NCI-H510A treated with DMSO at 0.1 percent for 48 hours (cell line): ENCODE results near the gene AVL9.
A peak's percentile ranks its signal among the peaks of the same experiment; 100 is the strongest.

Experiments used
- DNase-seq: peaks from one replicate; lab custom pipeline; 2025; lab: John Stamatoyannopoulos, UW

AVL9 gene

DNA sequence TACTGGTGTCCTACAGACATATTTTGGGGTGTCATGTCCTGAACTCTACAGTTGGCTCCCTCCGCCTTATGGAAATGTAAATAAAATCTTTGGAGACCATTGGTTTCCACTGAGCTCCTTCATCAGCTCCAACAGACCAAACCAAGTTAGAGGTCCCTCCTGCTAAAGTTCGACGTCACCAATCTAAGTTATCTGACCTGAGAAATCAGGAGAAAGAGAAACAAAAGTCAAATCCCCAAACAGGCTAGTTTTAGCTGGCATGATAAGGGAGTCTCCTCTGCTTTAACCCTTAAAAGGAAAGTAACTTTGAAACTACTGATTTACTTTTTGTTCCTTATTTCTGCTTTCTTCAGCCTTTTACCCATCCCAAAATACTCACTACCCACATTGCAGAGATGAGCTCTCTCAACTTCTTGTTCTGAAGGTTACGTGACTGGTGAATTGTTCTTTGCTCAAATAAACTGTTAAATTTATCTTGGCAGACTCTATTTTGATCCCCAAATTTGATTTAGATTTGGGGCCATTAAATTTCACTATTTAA lies 39.9 kb downstream of the AVL9 start:
- no peak for DNase-seq

DNA sequence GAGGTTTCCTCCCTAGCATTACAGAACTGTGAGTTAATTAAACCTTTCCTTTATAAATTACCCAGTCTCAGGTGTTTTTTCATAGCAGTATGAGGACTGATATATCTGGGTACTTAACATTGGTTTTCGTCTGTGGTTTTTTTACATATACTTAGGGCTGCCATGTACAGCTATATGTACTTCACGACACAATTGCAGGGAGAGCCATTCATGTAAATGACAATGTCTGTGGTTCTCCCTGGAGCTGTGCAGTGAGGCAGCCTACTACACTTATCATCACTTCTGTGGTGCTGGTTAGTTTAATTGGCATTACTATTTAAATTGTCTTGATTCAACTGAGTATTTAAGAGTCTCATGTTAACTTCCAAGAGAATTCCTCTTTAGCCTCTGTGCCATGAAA lies 40.7 kb downstream of the AVL9 start:
- no peak for DNase-seq

DNA sequence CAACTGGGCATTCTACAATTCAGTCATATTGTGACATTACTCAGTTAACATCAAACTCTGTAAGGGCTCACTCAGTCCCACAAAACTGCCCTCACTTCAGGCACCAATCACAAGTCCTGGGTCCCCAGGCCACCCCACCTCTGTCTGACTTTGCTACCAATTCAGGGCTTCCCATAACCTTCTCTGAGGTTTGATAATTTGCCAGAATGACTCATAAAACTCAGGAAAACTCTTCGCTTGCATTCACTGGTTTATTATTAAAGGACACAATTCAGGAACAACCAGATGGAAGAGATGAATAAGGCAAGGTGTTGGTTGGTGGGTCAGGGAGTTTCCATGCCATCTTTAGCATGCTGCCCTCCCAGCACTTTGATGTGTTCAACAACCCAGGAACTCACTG lies 41.3 kb downstream of the AVL9 start:
- no peak for DNase-seq

DNA sequence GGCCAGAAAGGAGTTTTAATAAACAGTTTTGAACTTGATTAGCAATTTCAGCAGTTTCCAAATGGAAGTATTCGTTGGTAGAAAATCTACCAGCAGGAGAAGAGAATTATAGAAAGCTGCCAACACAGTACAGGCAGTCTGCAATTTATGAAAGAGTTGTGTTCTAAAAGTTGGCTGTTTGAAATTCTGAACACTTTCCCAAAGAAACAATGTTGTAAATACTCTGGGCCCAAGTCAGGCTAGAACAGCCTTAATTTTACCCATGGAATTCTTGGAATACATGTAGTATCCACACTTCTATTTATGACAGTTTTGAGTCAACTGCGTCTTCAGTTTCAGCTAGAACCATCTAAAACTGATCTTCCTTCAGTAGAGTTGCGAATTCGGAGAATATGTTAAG lies 42.5 kb downstream of the AVL9 start:
- DNase-seq, result no peak

DNA sequence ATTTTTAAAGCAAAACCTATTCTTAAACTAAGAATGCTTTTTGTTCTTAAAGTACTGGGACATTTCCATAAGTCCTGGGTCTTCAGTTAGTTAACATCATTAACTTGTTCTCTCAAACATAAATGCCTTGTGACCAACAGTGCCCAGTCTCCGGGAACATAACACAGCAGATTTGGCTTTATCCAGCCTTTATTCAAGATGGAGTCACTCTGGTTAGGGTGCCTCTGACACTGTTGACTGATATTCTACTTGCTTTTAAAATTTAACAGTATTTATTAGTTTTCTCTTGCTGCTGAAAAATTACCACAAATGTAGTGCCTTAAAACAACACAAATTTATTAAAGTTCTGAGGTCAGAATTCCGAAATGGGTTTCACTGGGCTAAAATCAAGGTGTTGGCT lies 44.1 kb downstream of the AVL9 start:
- DNase-seq, result no peak

DNA sequence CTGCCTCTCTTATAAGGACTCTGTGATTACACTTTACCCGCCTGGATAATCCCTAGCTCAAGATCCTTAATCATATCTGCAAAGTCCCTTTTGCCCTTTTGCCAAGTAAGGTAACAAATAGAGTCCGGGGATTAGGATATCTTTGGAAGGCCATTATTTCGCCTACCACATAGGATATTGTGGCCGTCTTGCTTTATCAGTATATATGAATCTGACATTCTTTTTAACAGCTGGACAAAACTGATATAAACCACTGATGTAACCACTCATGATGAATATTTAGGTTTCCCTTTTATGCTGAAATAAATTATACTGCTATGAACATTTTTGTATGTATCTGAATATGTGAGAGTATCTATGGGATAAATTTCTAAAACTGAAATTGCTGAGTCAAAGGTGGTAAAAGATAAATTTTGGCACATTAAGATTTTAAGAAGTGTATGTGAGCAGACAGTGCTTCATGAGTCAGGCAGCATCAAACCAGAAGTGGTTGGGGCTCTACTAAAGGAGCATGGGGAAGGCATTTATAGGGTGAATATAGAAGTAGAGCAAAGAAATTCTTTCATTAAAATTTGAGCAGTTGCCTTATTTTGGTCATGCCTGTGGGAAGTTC lies 44.7 kb downstream of the AVL9 start:
- no peak for DNase-seq

DNA sequence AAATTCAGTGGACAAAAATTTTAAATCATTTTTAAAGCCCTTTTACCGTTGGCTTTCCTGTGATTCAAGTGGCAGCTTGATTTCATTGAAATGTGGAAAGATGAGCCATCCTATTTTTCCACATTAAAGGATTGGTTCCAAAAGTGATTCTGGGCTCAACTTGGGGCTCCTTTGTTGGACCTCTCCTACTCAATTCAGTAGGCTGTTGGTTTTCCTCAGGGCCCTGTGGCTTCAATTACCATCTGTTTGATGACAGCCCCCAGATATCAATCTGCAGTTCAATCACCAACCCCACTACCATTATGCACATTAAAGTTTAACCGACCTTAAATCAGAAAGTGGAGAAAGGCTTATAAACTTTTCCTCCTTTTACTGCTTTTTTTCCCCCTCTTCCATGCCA lies 47.3 kb downstream of the AVL9 start:
- no peak for DNase-seq

DNA sequence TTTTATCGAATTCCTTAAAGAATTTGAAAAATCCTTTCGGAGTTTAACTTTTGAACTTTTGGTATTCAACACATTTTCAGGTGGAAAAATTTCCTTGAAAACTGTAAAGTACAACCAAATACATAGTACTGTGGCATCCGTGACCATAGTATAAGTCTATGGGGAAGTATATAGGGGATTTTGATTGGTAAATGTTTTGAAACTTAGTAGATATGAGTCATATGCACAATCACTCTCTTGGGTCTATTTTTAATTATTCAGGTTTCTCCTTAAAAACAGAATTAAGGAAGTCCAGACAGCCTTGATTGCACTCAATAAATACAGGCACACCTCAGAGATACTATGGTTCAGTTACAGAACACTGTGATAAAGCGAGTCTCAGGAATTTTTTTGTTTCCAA lies 64.2 kb downstream of the AVL9 start:
- no peak for DNase-seq

DNA sequence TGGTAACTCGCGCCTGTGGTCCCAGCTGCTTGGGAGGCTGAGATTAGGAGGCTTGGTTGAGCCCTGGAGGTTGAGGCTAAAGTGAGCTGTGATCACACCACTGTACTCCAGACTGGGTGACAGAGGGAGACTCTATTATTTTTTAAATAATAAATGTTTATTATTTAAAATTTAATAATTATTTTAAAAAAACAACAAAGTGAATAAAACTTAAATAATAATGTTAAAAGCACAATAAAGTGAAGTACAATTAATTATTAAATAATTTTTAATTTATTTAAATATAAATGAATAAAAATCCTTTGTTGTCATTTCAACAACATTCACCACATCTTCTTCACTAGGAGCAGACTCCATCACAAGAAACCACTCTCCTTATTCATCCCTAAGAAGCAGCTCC lies 64.8 kb downstream of the AVL9 start:
- no peak for DNase-seq

DNA sequence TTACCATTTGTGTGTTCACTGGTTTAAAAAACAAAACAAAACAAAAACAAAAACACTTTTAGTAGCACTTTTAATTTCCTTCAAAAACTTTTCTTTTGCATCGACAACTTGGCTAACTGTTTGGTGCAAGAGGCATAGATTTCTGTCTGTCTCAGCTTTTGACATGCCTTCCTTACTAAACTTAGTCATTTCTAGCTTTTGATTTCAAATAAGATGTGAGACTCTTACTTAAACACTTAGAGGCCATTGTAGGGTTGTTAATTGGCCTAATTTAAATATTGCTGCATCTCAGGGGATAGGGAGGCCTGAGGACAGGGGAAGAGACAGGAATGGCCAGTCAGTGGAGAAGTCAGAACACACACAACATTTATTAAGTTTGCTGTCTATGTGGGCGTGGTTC lies 66.3 kb downstream of the AVL9 start:
- DNase-seq, result no peak

DNA sequence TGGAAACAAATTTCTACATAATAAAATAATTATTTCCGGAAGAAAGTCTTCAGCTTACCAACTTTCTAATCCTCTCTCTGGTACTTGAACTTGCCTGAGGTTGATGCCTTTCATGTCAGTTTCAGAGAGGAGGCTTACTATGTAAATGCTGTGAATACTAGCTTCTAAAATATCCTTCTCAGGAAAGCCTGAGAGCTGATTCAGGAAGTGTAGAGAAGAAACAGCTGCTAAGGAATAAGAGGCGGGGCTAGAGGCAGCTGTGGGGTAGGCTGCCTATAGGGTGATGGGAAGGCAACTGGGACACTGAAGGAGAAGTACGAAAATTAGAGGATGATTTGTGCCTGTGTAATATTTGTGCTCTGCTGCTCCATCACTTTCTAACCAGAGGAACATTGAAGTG lies 69.3 kb downstream of the AVL9 start:
- DNase-seq, result peak; percentile 9

DNA sequence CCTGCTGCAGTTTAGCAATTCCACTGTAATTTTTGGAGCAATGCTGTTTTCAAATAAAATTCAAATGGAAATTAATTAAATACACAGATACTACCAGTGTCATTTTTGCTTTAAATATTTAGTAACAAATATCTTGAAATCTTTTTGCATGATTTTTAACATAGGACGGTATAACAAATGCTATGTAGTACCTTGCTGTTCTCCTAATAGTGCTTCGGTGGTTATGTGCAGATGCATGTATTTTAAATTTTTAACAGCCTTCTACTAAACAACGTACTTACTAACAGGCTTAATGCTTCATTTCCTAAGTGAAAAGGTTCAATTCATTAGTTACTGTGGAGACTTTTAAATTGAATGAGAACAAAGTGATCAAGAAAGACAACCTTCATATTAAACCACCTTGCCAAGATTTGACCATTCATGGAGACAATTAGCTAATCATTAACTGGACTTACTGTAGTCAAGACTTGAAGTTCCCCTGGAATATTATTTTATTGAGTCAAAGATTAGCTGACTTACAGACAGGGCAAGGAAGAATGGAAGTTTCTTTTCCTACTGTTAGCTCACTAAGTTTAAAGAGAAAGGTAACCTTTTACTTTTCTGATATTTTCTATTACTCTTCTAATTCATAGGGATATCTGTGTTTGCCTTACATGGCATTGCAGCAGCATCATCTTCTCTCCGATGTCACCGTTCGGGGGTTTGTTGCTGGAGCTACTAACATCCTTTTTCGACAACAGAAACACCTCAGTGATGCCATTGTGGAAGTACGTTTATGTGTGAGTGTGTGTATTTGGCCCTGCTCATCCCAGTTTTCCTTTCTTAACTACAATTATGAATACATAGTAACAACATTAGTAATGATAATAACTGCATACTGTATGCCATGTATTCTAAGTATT lies 74.3 kb downstream of the AVL9 start:
- no peak for DNase-seq

DNA sequence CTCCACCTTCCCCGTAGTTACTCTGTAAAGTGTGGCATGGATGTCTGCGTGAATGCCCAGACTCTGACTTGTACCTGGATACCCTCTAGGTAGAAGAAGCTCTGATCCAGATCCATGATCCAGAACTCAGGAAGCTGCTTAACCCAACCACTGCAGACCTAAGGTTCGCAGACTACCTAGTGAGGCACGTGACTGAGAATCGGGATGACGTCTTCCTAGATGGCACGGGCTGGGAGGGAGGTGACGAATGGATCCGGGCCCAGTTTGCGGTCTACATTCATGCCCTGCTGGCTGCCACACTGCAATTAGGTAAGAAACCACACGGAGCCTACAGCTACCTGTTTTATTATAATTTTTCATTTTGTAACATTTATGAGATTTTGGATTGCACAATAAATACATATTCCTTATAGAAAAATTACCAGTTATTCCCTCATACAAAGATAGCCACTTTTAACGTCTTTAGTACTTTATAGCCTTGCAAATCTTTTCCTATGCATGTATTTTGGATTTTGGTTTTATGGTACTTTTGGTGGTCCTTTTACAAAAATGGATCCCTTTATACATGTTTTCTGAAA lies 77.9 kb downstream of the AVL9 start:
- DNase-seq, result no peak

DNA sequence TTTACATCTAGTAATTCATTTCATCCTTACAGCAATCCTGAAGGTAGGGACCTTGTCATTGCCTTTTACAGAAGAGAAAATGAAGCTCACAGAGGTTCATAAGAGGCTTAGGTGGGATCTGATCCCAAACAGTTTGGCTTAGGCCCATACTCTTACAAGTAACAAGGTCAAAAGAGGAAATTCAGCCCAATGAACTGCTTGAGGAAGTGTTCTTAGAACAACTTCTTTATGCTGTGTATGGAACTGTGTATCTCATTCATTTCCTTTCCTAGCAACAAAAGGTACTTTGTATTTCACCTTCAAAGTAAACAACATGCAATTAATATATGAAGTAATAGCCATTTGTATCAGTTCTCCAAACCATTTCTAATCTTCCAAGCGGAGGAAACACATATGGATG lies 79.3 kb downstream of the AVL9 start:
- no peak for DNase-seq

DNA sequence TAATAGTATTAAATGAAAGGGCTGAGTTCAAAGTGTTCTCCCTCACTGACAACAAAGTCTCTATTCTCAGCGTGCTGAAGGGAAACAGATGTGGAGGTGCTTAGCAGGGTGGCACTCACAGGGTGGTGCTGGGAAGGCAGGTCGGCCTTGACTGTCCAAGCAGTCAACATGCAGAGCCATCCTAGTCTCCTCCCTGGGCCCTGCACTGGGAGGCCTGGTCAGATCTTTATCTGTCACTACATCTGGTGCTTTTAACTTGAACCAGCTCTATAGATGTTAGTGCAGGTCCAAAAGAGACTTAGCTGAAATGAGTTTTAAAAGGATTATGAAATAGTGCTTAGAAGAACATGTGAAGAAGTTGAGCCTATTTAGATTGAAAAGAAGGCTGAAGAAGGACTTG lies 82.1 kb downstream of the AVL9 start:
- DNase-seq, result no peak

DNA sequence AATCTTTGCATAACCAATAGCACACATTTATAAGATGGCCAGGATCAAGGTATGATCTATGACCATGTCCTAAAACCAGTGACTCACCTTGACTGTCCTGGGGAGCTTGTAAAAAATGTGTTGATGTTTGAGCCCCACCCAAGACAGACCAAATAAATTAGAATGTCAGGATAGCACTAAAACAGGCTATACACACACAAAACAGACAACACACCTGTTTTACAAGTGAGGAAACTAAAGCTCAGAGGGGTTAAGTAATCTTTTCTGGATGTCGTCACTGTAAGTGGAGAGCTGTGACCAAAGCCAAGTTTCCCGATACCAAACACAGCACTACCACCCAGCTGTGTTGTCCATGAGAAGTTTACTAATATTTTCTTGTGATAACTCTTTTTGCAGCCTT lies 84.5 kb downstream of the AVL9 start:
- no peak for DNase-seq

DNA sequence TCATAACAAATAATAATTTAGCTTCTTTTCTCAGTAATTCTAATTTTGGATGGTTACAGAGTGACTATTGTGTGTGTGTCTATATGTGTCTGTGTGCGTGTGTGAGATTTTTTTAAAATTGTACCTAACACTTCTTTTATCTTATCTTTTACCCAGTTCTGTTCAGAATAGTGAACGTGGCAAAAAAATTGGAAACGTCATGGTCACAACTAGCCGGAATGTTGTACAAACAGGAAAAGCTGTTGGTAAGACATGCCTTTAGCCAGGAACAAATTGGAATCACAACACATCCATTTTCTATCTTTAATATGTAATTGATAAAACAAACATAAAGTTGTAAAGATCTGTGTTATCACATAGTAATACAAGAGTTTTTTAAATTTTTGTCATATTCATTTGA lies 85.4 kb downstream of the AVL9 start:
- no peak for DNase-seq

DNA sequence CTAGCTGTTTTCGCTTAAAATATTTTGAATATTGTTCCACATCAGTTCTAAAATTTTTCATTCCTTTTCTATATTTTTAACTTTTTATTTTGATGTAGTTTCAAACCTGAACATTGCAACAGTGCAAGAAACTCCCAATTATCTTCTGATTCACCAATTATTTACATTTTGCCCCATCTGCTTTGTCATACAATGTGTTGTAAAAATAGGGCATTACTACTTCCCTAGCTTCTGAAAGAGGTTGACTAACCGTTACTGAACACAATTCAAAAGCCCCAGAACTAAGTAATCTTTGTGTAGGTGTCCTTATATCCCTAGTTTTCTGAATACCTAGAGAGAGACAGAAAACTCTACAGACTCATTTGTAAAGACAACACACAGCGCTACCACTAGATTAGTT lies 86.7 kb downstream of the AVL9 start:
- DNase-seq, result no peak

DNA sequence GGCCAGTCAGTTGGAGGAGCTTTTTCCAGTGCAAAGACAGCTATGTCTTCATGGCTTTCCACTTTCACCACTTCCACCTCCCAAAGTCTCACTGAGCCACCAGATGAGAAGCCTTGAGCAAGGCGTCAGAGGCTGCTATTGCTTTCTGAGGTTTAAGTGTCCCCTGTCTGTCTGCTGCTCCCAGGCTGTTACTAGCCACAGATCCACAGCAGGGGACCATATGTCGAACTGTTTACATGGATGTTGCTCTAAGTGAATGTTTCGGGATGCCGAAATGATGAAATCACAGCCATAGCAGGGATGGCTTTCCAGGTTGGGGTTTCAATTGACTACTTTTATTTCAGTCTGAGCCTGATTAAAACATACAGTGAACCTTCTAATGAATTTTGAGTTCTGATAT lies 88.5 kb downstream of the AVL9 start:
- no peak for DNase-seq

DNA sequence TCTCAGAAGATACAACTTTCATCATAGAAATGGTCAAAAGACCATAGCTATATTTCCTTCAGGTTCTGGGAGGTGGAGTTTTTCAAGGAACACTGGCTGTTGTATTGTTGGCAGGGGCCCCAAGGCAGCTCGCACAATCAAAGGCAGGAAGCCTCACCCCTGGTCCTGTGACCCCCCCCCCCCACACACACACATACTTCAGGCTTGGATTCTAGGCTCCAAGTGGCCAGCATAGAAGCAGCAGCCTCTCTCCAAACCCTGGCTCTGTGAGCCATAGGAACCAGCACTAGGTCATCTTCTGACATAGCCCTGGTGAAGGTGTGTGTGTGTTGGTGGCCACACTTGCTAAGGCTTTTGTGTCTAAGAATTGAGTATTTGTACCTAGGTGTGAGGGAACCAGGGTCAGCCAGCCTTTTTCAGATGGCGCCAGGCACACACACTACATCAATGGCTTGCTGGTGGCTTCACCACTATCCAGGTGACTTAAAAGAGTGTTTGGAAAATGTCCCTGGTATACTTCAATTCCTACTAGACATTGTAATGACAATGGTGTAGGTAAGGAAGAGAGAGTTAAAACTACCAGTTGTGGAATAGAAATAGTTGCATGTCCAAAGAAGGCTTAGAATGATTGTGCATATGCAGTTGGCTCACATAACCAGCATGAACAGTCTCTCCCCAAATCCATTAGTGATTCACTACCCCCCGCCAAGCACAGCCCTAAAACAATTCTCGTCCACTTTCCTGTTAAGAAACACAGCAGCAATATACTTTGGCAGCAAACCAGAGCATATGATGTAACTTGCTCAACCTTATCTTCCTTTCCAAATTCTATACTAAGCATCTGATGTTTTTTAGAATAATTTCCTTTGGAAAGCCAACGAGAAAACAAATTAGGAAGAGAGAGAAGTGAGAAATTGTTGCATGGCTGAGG lies 91.3 kb downstream of the AVL9 start:
- DNase-seq, result no peak

DNA sequence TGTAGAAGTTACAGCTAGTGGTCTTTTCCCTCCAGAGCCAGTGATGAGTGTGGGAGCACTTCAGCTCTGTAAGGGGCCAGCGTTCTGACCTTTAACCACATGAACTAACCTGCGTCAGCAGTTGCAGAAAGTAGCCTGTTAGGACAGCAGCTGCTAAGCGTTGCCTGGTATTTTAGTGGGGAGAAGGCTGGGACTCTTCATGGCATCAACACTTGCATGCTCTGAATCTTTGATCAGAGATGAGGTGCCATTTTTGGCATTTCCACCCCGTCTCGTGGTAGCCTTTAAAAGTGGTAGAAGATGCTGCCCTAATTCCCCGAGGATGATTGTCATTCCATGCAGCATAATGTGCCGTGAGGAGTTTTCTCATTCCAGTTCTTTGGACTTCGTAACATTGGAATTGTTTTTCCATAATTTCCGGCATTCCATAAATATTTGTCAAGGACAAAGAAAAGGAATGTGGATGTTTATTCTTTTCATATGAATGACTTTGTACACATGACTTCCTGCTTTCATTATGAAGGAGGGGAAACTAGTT lies 92.2 kb downstream of the AVL9 start:
- DNase-seq, result no peak

DNA sequence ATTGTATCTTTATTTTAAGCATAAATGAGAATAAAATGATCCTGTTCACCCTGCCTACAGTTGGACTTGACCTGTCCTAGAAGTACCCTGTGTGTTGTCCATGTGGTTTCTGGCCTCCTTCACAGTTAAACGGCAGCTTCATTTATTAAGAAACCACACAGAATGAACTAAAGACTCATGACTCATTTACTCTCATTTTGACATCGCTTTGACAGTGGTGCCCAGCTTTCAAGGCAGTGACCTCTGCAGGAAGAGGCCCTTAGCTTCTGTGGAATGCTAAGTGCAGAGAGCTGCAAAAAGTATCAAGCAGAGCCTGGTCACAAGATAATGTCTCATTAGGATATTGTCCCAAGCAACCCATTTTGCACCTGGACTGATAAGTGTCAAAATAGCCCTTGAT lies 93.4 kb downstream of the AVL9 start:
- DNase-seq, result no peak
